Neuron (in vitro differentiated cells): ENCODE measurements around the gene CD300H.

Source experiments
- H2AFZ ChIP-seq: one replicate; pipeline ENCODE4 v1.6.1; 2013; ENCODE audit warnings: low read depth, mild to moderate bottlenecking, inconsistent platforms, low read length, moderate library complexity
- H3K27me3 ChIP-seq: one replicate; pipeline ENCODE4 v1.6.1; 2013; ENCODE audit warnings: low read length; ENCODE audit not compliant: insufficient read depth
- H3K36me3 ChIP-seq: one replicate; pipeline ENCODE4 v1.6.1; 2013; ENCODE audit warnings: low read length; ENCODE audit not compliant: insufficient read depth
- H3K4me1 ChIP-seq: one replicate; pipeline ENCODE4 v1.6.1; 2013; ENCODE audit warnings: low read length; ENCODE audit not compliant: insufficient read depth
- H3K4me3 ChIP-seq: 2 replicates; pipeline ENCODE4 v1.5.1; 2013; ENCODE audit warnings: mild to moderate bottlenecking, low read length, moderate library complexity
- H3K9me3 ChIP-seq: one replicate; pipeline ENCODE4 v1.6.1; 2013; ENCODE audit warnings: low read length

The CD300H gene

DNA sequence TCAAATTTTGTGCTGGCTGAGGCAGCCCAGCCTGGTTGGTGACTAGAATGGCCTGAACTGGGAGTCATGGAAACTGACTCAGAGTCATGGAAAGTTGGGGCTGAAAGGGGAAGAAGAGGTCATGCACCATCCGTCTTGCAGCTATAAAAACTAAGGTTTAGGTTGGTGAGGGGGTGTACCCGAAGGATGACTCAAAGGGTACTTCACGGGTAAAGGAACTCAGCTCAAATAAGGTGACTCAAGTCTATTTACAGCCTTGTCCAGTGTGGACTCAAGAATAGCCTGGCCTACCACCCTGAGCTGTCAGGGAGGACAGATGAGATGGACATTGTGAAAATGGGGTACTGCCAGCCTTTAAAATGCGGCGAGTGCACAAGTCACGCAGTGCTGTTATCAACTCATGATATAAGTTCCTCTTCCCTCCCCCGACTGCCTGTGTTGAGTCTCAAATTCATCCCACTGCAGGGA, 54.7 kb downstream of the CD300H start:
- no peak overlapping the region for H3K4me3 ChIP-seq
- H3K4me1 ChIP-seq = no peaks in the 10 kb centered on the region
- no peak overlapping the region for H2AFZ ChIP-seq
- peaks cover 4% of the 10 kb centered on the region for H3K9me3 ChIP-seq
- H3K36me3 ChIP-seq = no peaks in the 10 kb centered on the region
- H3K27me3 ChIP-seq = no peaks in the 10 kb centered on the region

GRCh38 chr17:74512036-74512435, 55.3 kb downstream of the CD300H start:
- Histone ChIP-seq H3K27me3 (no peaks in the 10 kb centered on the region), H3K9me3 (peaks cover 4% of the 10 kb centered on the region), H2AFZ (no peak overlapping the region), H3K36me3 (no peaks in the 10 kb centered on the region), H3K4me3 (no peak overlapping the region), H3K4me1 (no peaks in the 10 kb centered on the region)
